HCT116 (cell line): ENCODE results near the gene SORCS2. TPM values are rescaled to one million over a fixed set of nuclear protein-coding genes. Genes with fewer than 3 reads are reported as not detected.

ENCODE experiments used
- ATAC-seq: fragments of 200-7000 bp; cut with Tn5 transposase; 2 replicates; pipeline ENCODE4 v1.9.1; 2020; ENCODE audit warnings: mild to moderate bottlenecking, moderate library complexity
- BruUV-seq: library from RNA; stranded (reverse); fragments of 400-500 nt; replicated peaks from 2 replicates; lab custom pipeline; 2021; lab: Mats Ljungman, UMichigan
- CTCF ChIA-PET: fragments of 300-600 bp; sonication (Branson Sonifier 250); formaldehyde crosslinking; loops from one replicate; lab custom pipeline; 2021; ENCODE audit warnings: antibody characterized with exemption; lab: Charles Lee
- POLR2A ChIA-PET: fragments of 300-600, 350-600 bp; sonication (Branson Sonifier 250); formaldehyde crosslinking; loops from one replicate; lab custom pipeline; 2021; ENCODE audit warnings: antibody characterized with exemption; lab: Charles Lee
- RAD21 ChIA-PET, 2 experiments: fragments of 300-600 bp; sonication (Branson Sonifier 250); formaldehyde crosslinking; loops; one replicate each; lab custom pipeline; 2023; ENCODE audit warnings: low total read pairs in 2 of 2; ENCODE audit not compliant: uncharacterized antibody in 2 of 2, unreplicated experiment in 2 of 2, low non-redundant PET in 1 of 2; lab: Charles Lee
- DNase-seq: peaks from one replicate; pipeline ENCODE4 v3.0.0-alpha.2; 2010; ENCODE audit warnings: low read depth, low spot score
- H2AFZ ChIP-seq: fragments of 200-600 bp; shearing (Covaris generic), sonication (generic); 2 replicates; pipeline ENCODE4 v1.6.1; 2017; ENCODE audit warnings: low read depth, mixed run types, mixed read lengths, antibody characterized with exemption, low read length; ENCODE audit not compliant: poor library complexity, severe bottlenecking
- H3K27ac ChIP-seq: 2 replicates; pipeline ENCODE4 v1.5.1; 2012; ENCODE audit warnings: low read depth, low read length
- H3K27me3 ChIP-seq: fragments of 200-600 bp; sonication (generic); 2 replicates; pipeline ENCODE4 v1.6.1; 2016; ENCODE audit warnings: mixed run types, low read length, mixed read lengths; ENCODE audit not compliant: insufficient read depth
- H3K36me3 ChIP-seq, 2 experiments: fragments of 200-500 bp in 1 of 2; fragments of 200-600 bp in 1 of 2; sonication (Bioruptor generic) in 1 of 2; sonication (generic) in 1 of 2; 2 replicates each; pipeline versions ENCODE4 v1.5.1 to v1.6.1; 2014 to 2016; ENCODE audit warnings: low read length in 2 of 2, inconsistent platforms in 1 of 2, mixed read lengths in 1 of 2, mixed run types in 1 of 2; ENCODE audit not compliant: insufficient read depth in 2 of 2, control insufficient read depth in 1 of 2
- H3K4me1 ChIP-seq, 2 experiments: fragments of 200-600 bp in 1 of 2; sonication (generic) in 1 of 2; 2 replicates each; pipeline versions ENCODE4 v1.5.1 to v1.6.1; 2012 to 2017; ENCODE audit warnings: low read length in 2 of 2, inconsistent platforms in 1 of 2, mild to moderate bottlenecking in 1 of 2, mixed read lengths in 1 of 2, mixed run types in 1 of 2, moderate library complexity in 1 of 2; ENCODE audit not compliant: insufficient read depth in 2 of 2, control insufficient read depth in 1 of 2
- H3K4me2 ChIP-seq: fragments of 200-600 bp; sonication (generic); 2 replicates; pipeline ENCODE4 v1.6.1; 2017; ENCODE audit warnings: mixed run types, low read length, mixed read lengths
- H3K4me3 ChIP-seq, 2 experiments: fragments of 200-600 bp in 1 of 2; sonication (generic) in 1 of 2; replicated peaks in 1 of 2; 2 replicates each; pipeline ENCODE4 v1.5.1; 2011 to 2016; ENCODE audit warnings: low read length in 2 of 2, control low read depth in 1 of 2, low read depth in 1 of 2, mild to moderate bottlenecking in 1 of 2, mixed read lengths in 1 of 2, mixed run types in 1 of 2
- H3K79me2 ChIP-seq: fragments of 200-600 bp; sonication (generic); 2 replicates; pipeline ENCODE4 v1.6.1; 2017; ENCODE audit warnings: mild to moderate bottlenecking, mixed run types, low read length, moderate library complexity, mixed read lengths; ENCODE audit not compliant: insufficient read depth
- H3K9ac ChIP-seq: fragments of 200-600 bp; sonication (generic); 2 replicates; pipeline ENCODE4 v1.6.1; 2016; ENCODE audit warnings: low read length, mixed read lengths
- H3K9me2 ChIP-seq: fragments of 200-600 bp; sonication (generic), shearing (Covaris generic); 2 replicates; pipeline ENCODE4 v1.6.1; 2017; ENCODE audit warnings: mixed run types, mild to moderate bottlenecking, moderate library complexity; ENCODE audit not compliant: insufficient read depth
- H3K9me3 ChIP-seq, 2 experiments: fragments of 200-500 bp in 1 of 2; fragments of 200-600 bp in 1 of 2; sonication (Bioruptor generic) in 1 of 2; sonication (generic) in 1 of 2; 2 replicates each; pipeline ENCODE4 v1.6.1; 2014 to 2017; ENCODE audit warnings: low read length in 2 of 2, mixed read lengths in 2 of 2, inconsistent platforms in 1 of 2, low read depth in 1 of 2, mild to moderate bottlenecking in 1 of 2, mixed run types in 1 of 2, moderate library complexity in 1 of 2; ENCODE audit not compliant: control insufficient read depth in 1 of 2, insufficient read depth in 1 of 2
- H4K20me1 ChIP-seq: fragments of 200-600 bp; sonication (generic), shearing (Covaris generic); 2 replicates; pipeline ENCODE4 v1.6.1; 2017; ENCODE audit warnings: mixed run types, mild to moderate bottlenecking, moderate library complexity; ENCODE audit not compliant: insufficient read depth
- CBX3 ChIP-seq: IDR thresholded peaks from 2 replicates; pipeline ENCODE4 v1.6.1; 2012; ENCODE audit warnings: low read depth
- CEBPB ChIP-seq: IDR thresholded peaks from 2 replicates; pipeline ENCODE4 v1.6.1; 2012; ENCODE audit warnings: low read depth
- FOSL1 ChIP-seq: IDR thresholded peaks from 2 replicates; pipeline ENCODE4 v1.6.1; 2012; ENCODE audit warnings: low read depth
- ZBTB33 ChIP-seq: IDR thresholded peaks from 2 replicates; pipeline ENCODE4 v1.6.1; 2011; ENCODE audit warnings: mild to moderate bottlenecking, low read length, moderate library complexity; ENCODE audit not compliant: insufficient replicate concordance; ENCODE audit errors: extremely low read depth
- ZFX ChIP-seq: fragments of 450-650 bp; IDR thresholded peaks from 2 replicates; pipeline ENCODE4 v1.6.1; 2017
- intact Hi-C: fragments of 100-400 bp; cut with micrococcal nuclease; formaldehyde crosslinking; loops from 2 replicates; pipeline ENCODE4 v1.10.0; 2022
- total RNA-seq: library from RNA; stranded (reverse); gene quantifications from one replicate; pipeline ENCODE4 v1.2.1, GENCODE V29; 2021; ENCODE audit not compliant: unreplicated experiment
- TF ChIP-seq, protein P1 (sequence below), 3 experiments: fragments of 200-600 bp in 1 of 3; sonication (generic) in 1 of 3; IDR thresholded peaks in 2 of 3; conservative IDR thresholded peaks in 1 of 3; 2 replicates each; pipeline ENCODE4 v1.5.1; 2012 to 2017; ENCODE audit warnings: low read depth in 2 of 3, low read length in 2 of 3, antibody characterized with exemption in 1 of 3, borderline replicate concordance in 1 of 3, control low read depth in 1 of 3, mild to moderate bottlenecking in 1 of 3, mixed read lengths in 1 of 3, mixed run types in 1 of 3, moderate library complexity in 1 of 3; ENCODE audit not compliant: insufficient read depth in 1 of 3

SORCS2 gene
- total RNA-seq, 1 experiment from 2014 or later, result 0.37 TPM

GRCh38 chr4:7145291-7145934 is 46.9 kb upstream of the SORCS2 start:
- POLR2A ChIA-PET, result no interaction called here
- RAD21 ChIA-PET, result no interaction called here
- Histone ChIP-seq H3K9me3 (no peaks in the 10 kb centered on the region), H3K4me3 (no peak overlapping the region), H3K27ac (no peak overlapping the region), H4K20me1 (no peaks in the 10 kb centered on the region), H2AFZ (no peak overlapping the region), H3K4me2 (no peak overlapping the region), H3K27me3 (no peaks in the 10 kb centered on the region), H3K36me3 (no peaks in the 10 kb centered on the region), H3K9me2 (no peaks in the 10 kb centered on the region), H3K9ac (no peak overlapping the region), H3K79me2 (no peaks in the 10 kb centered on the region), H3K4me1 (peaks cover 0 to 6% of the 10 kb centered on the region in 2 experiments; a peak in 2 of 4 replicates)
- CTCF ChIA-PET, result no interaction called here
- ATAC-seq (no peak), DNase-seq (no peak)
- no peak for TF ChIP-seq FOSL1
- TF ChIP-seq, protein P1, sequence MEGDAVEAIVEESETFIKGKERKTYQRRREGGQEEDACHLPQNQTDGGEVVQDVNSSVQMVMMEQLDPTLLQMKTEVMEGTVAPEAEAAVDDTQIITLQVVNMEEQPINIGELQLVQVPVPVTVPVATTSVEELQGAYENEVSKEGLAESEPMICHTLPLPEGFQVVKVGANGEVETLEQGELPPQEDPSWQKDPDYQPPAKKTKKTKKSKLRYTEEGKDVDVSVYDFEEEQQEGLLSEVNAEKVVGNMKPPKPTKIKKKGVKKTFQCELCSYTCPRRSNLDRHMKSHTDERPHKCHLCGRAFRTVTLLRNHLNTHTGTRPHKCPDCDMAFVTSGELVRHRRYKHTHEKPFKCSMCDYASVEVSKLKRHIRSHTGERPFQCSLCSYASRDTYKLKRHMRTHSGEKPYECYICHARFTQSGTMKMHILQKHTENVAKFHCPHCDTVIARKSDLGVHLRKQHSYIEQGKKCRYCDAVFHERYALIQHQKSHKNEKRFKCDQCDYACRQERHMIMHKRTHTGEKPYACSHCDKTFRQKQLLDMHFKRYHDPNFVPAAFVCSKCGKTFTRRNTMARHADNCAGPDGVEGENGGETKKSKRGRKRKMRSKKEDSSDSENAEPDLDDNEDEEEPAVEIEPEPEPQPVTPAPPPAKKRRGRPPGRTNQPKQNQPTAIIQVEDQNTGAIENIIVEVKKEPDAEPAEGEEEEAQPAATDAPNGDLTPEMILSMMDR (IDR thresholded peaks at IDR 0.05 in 2 of 3, conservative IDR thresholded peaks at IDR 0.05 in 1 of 3; ENCODE audit: borderline replicate concordance in 1 of 3, insufficient read depth in 1 of 3, low read depth in 2 of 3, low read length in 2 of 3), result no peak
- TF ChIP-seq ZFX, result no peak
- no peak for TF ChIP-seq CBX3
- TF ChIP-seq ZBTB33, result no peak
- no peak for TF ChIP-seq CEBPB
- no TSS peak for BruUV-seq
- intact Hi-C loops, result no loop called here
